ENCODE measurements around the gene C1QL4.

The C1QL4 gene

GRCh38 chr12:49365542-49365941 is 28.6 kb upstream of the C1QL4 start:
- TF ChIP-seq TSHZ2 (CRISPR knock-in tag; IDR thresholded peaks at IDR 0.05) (no peak), ZNF70 (CRISPR knock-in tag; IDR thresholded peaks at IDR 0.05) (no peak), PPARA (CRISPR knock-in tag; IDR thresholded peaks at IDR 0.05; ENCODE audit: borderline replicate concordance) (no peak), ZFP30 (CRISPR knock-in tag; IDR thresholded peaks at IDR 0.05) (no peak), BACH2 (CRISPR knock-in tag; IDR thresholded peaks at IDR 0.05; ENCODE audit: borderline replicate concordance) (no peak), ZC3H10 (CRISPR knock-in tag; IDR thresholded peaks at IDR 0.05) (no peak), ZNF8 (CRISPR knock-in tag; IDR thresholded peaks at IDR 0.05) (no peak), RARB (CRISPR knock-in tag; IDR thresholded peaks at IDR 0.05) (no peak), TOX (CRISPR knock-in tag; IDR thresholded peaks at IDR 0.05; ENCODE audit: borderline replicate concordance) (no peak), ARNTL (CRISPR knock-in tag; IDR thresholded peaks at IDR 0.05; ENCODE audit: borderline replicate concordance, low read depth) (no peak), GLIS3 (CRISPR knock-in tag; IDR thresholded peaks at IDR 0.05) (no peak), ZNF565 (CRISPR knock-in tag; conservative IDR thresholded peaks at IDR 0.05; ENCODE audit: low read depth) (no peak), CSRNP3 (CRISPR knock-in tag; IDR thresholded peaks at IDR 0.05) (no peak), PATZ1 (CRISPR knock-in tag; IDR thresholded peaks at IDR 0.05; ENCODE audit: borderline replicate concordance) (no peak), TCF4 (CRISPR knock-in tag; IDR thresholded peaks at IDR 0.05; ENCODE audit: borderline replicate concordance) (no peak)
- ATAC-seq: no peak

DNA sequence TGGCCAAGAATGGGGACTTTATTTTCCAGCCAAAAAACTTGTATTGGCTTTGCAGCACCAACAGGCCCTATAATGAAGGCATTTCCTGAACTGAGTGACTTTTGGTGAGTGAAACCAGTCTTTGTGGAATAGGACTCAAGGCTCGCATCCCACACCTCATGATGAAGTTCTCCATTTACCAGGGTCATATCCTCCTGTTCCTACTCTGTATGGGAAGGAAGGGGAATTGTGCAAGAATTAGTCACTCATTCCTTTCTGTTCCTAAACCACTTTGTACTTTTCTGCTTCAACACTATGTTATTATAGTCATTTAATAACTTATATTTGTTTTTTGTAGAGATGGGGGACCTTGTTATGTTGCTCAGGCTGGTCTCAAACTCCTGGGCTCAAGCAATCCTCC is 28.0 kb upstream of the C1QL4 start:
- TF ChIP-seq RARB (CRISPR knock-in tag; IDR thresholded peaks at IDR 0.05): no peak
- no peak for TF ChIP-seq GLIS3 (CRISPR knock-in tag; IDR thresholded peaks at IDR 0.05)
- TF ChIP-seq TCF4 (CRISPR knock-in tag; IDR thresholded peaks at IDR 0.05; ENCODE audit: borderline replicate concordance): no peak
- no peak for TF ChIP-seq CSDC2 (CRISPR knock-in tag; IDR thresholded peaks at IDR 0.05)
- no peak for TF ChIP-seq PATZ1 (CRISPR knock-in tag; IDR thresholded peaks at IDR 0.05; ENCODE audit: borderline replicate concordance)
- no peak for ATAC-seq

GRCh38 chr12:49362077-49362476 is 25.1 kb upstream of the C1QL4 start:
- TF ChIP-seq ZFP30 (CRISPR knock-in tag; IDR thresholded peaks at IDR 0.05) (no peak), BACH2 (CRISPR knock-in tag; IDR thresholded peaks at IDR 0.05; ENCODE audit: borderline replicate concordance) (no peak), CSDC2 (CRISPR knock-in tag; IDR thresholded peaks at IDR 0.05) (no peak), SNAI2 (CRISPR knock-in tag; IDR thresholded peaks at IDR 0.05) (no peak), CREB5 (CRISPR knock-in tag; IDR thresholded peaks at IDR 0.05; ENCODE audit: low read depth) (no peak), ISL1 (CRISPR knock-in tag; IDR thresholded peaks at IDR 0.05) (no peak)
- no peak for ATAC-seq

DNA sequence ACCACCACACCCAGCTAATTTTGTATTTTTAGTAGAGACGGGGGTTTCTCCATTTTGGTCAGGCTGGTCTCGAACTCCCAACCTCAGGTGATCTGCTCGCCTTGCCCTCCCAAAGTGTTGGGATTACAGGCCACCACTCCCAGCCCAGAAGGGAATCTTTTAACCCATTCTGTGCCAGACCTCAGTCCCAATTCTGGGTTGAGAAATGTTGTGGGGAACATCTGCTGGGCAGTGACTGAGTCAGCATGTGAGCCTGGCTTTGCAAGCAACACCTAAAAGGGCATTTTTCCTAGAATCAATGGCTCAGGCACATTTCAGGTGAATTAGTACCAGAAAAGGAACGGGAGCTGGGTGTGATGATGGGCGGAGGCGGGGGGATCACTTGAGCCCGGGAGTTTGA is 22.7 kb upstream of the C1QL4 start:
- no peak for ATAC-seq
- TF ChIP-seq BACH2 (CRISPR knock-in tag; IDR thresholded peaks at IDR 0.05; ENCODE audit: borderline replicate concordance): no peak
- TF ChIP-seq ZNF70 (CRISPR knock-in tag; IDR thresholded peaks at IDR 0.05): no peak
- no peak for TF ChIP-seq ESRRG (CRISPR knock-in tag; IDR thresholded peaks at IDR 0.05)
- TF ChIP-seq TSHZ2 (CRISPR knock-in tag; IDR thresholded peaks at IDR 0.05): no peak
- no peak for TF ChIP-seq ZNF565 (CRISPR knock-in tag; conservative IDR thresholded peaks at IDR 0.05; ENCODE audit: low read depth)
- TF ChIP-seq PATZ1 (CRISPR knock-in tag; IDR thresholded peaks at IDR 0.05; ENCODE audit: borderline replicate concordance): no peak
- no peak for TF ChIP-seq ZC3H10 (CRISPR knock-in tag; IDR thresholded peaks at IDR 0.05)

Measured in SK-N-SH treated with all-trans-retinoic acid at 6 μM for 48 hours (cell line).